ENCODE measurements around the gene ZNF566.

Gene ZNF566

GRCh38 chr19:36528194-36528920 is 39.0 kb upstream of the ZNF566 start, which contains the start of gene ZNF260 (continued):
- TF ChIP-seq ZNF776 (tag by site-specific recombination; IDR thresholded peaks at IDR 0.05; ENCODE audit: borderline replicate concordance) (no peak), ZNF473 (tag by site-specific recombination; IDR thresholded peaks at IDR 0.05) (no peak), ZSCAN23 (tag by site-specific recombination; IDR thresholded peaks at IDR 0.05) (no peak), ZNF416 (tag by site-specific recombination; IDR thresholded peaks at IDR 0.05) (no peak), AEBP2 (tag by site-specific recombination; IDR thresholded peaks at IDR 0.05; ENCODE audit: borderline replicate concordance) (no peak), WT1 (tag by site-specific recombination; IDR thresholded peaks at IDR 0.05) (no peak), ZNF530 (tag by site-specific recombination; IDR thresholded peaks at IDR 0.05; ENCODE audit: low read depth) (no peak), KLF7 (tag by site-specific recombination; IDR thresholded peaks at IDR 0.05; ENCODE audit: borderline replicate concordance) (peak; percentile 96), ZNF510 (tag by site-specific recombination; IDR thresholded peaks at IDR 0.05; ENCODE audit: insufficient replicate concordance) (no peak), ZNF843 (tag by site-specific recombination; IDR thresholded peaks at IDR 0.05) (peak; percentile 80), ZIC2 (tag by site-specific recombination; IDR thresholded peaks at IDR 0.05) (peak; percentile 88; the same call in 1 of the 2 replicates), ZNF18 (tag by site-specific recombination; IDR thresholded peaks at IDR 0.05) (0 out of 2 replicates have a peak, but pooled peaks have one; percentile 65), ZNF624 (tag by site-specific recombination; IDR thresholded peaks at IDR 0.05) (no peak), ZNF433 (tag by site-specific recombination; IDR thresholded peaks at IDR 0.05; ENCODE audit: low read depth) (no peak), ZNF292 (tag by site-specific recombination; IDR thresholded peaks at IDR 0.05; ENCODE audit: borderline replicate concordance, low read depth) (no peak), ZNF677 (tag by site-specific recombination; IDR thresholded peaks at IDR 0.05) (no peak), ZNF623 (tag by site-specific recombination; IDR thresholded peaks at IDR 0.05) (peak; percentile 42; the same call in 1 of the 2 replicates), KLF16 (tag by site-specific recombination; IDR thresholded peaks at IDR 0.05) (peak; percentile 90), ZNF449 (tag by site-specific recombination; IDR thresholded peaks at IDR 0.05) (peak; percentile 85; the same call in 1 of the 2 replicates), PRDM6 (tag by site-specific recombination; IDR thresholded peaks at IDR 0.05) (no peak), ZEB2 (tag by site-specific recombination; IDR thresholded peaks at IDR 0.05) (peak; percentile 96), ZXDB (tag by site-specific recombination; IDR thresholded peaks at IDR 0.05) (peak; percentile 99), KLF10 (tag by site-specific recombination; IDR thresholded peaks at IDR 0.05) (peak; percentile 91), ZNF791 (tag by site-specific recombination; IDR thresholded peaks at IDR 0.05) (no peak), ZNF248 (tag by site-specific recombination; IDR thresholded peaks at IDR 0.05) (no peak), MYNN (tag by site-specific recombination; IDR thresholded peaks at IDR 0.05; ENCODE audit: borderline replicate concordance) (0 out of 2 replicates have a peak, but pooled peaks have one; percentile 59), BCL11B (tag by site-specific recombination; IDR thresholded peaks at IDR 0.05; ENCODE audit: low read depth) (peak; percentile 43; the same call in 1 of the 2 replicates), ZNF549 (tag by site-specific recombination; IDR thresholded peaks at IDR 0.05) (no peak), ZNF223 (tag by site-specific recombination; IDR thresholded peaks at IDR 0.05) (no peak), ZNF214 (tag by site-specific recombination; IDR thresholded peaks at IDR 0.05; ENCODE audit: borderline replicate concordance) (no peak), EGR2 (tag by site-specific recombination; IDR thresholded peaks at IDR 0.05; ENCODE audit: low read depth) (no peak)
- TF ChIP-seq, protein P1, sequence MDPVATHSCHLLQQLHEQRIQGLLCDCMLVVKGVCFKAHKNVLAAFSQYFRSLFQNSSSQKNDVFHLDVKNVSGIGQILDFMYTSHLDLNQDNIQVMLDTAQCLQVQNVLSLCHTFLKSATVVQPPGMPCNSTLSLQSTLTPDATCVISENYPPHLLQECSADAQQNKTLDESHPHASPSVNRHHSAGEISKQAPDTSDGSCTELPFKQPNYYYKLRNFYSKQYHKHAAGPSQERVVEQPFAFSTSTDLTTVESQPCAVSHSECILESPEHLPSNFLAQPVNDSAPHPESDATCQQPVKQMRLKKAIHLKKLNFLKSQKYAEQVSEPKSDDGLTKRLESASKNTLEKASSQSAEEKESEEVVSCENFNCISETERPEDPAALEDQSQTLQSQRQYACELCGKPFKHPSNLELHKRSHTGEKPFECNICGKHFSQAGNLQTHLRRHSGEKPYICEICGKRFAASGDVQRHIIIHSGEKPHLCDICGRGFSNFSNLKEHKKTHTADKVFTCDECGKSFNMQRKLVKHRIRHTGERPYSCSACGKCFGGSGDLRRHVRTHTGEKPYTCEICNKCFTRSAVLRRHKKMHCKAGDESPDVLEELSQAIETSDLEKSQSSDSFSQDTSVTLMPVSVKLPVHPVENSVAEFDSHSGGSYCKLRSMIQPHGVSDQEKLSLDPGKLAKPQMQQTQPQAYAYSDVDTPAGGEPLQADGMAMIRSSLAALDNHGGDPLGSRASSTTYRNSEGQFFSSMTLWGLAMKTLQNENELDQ (tag by site-specific recombination; IDR thresholded peaks at IDR 0.05; ENCODE audit: low read depth), result no peak
